Putamen (tissue), 1 donor: ENCODE measurements around the gene NEDD4L.

Experiments used
- DNase-seq: peaks from one replicate; pipeline ENCODE4 v3.0.0-alpha.2; 2016; ENCODE audit warnings: low spot score

Gene NEDD4L

DNA sequence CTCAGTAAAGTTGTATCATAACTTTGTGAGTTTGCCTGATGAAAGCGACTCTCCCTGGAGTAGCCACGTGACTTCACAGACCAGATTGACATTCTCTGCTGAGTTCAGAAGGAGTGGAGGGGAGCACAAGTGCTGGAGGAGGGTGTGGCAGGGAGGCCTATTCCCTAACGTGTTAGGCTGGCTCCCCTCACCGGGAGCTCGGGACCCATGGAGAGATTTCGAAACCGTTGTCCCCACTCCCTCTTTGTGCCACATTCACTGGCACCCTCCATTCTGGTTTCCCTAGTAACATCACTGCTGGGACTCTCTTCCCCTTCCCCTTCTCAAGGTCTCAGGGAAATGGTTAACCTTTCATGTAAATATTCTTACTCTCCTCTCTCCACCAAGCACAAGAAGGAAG lies 304.9 kb downstream of the NEDD4L start:
- no peak for DNase-seq

DNA sequence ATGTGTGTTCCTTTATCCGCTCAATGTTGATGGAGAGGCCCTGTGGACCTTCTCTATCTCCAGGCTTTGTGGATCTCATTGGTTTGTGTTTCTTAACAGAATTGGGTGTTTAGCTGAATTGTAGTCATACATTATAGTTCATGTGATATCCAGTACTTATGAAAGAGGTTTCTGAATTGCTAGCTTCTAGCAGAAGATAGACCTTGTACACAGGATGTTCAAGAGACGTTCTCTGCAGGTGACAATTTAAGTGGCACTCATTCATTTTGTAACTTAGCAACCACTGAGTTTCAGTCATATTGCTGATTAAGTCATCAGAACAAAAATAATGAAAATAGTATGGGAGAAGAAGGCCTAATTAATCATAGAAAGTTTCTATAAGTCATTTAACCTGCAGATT lies 305.6 kb downstream of the NEDD4L start:
- DNase-seq, result peak; percentile 47

DNA sequence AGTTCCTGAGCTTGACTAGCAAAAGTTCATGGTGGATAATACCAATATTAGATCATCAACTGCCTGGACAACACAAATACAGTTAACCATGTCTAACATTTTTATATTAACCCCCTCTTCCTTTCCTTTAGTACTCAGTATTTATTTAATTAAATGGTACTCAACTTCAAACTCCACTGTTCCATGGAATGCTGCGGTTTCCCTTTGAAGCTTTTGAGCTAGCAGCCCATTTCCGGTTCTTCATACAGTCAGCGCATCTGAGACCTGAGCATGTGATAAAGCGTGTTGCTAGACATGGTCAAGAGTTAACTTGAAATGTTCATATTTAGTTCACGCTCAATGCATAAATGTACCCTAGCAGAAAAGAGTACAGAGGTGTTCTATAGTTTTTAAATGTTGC lies 306.5 kb downstream of the NEDD4L start:
- DNase-seq, result no peak

DNA sequence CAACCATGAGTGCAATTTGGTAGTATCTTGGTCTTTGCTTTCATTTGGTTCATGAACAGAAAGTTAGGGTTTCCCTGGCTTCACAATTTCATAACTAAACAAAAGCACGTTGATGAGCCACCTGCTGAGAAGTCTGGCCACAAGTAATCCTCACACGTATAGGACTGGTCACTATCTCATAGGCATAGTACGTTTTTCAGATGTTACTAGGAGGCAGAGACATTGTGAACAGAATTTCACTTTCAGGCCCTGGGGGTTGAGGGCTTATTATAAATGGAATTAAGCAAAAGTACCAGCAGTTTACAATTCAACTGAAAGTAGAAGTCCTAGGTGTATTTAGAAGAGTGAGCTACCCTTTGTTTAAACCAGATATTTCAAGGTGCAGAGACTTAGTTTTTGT lies 307.8 kb downstream of the NEDD4L start:
- DNase-seq, result no peak

DNA sequence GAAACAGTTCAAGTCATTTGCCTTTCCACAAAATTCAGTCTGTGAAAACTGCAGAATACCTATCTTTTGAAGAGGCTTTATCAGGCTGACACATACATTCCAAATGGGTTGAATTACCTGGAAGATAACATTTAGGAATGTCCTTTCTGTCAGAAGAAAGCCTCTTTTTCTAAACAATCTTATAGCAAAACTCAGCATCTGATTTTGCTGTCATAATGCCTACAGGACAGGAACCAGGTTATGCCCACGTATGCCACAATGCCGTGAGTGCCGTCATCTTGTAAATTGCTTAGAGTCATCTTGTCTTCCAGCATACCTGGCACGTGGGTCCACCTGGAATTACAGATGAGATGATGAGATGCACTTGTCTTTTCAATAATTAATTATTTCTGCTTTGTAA lies 309.6 kb downstream of the NEDD4L start:
- no peak for DNase-seq

DNA sequence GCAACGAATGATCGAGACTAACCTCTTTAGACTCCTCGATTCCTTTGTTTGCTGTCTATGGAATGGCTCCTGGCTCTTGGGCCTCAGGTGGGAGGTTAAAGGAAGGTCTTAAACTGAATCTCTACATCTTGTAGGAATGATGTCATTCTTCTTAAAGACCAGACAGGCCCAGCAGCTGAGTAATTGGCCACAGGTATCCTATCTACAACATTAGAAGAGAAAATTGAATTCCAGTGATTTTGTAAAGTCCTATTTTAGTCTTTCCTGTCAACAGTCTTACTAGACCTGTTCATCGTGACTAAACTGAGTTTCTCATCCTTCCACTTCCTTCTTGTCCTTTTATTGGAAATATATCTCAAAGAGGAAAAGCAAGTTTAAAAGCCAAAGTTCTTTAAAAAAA lies 310.0 kb downstream of the NEDD4L start:
- no peak for DNase-seq

DNA sequence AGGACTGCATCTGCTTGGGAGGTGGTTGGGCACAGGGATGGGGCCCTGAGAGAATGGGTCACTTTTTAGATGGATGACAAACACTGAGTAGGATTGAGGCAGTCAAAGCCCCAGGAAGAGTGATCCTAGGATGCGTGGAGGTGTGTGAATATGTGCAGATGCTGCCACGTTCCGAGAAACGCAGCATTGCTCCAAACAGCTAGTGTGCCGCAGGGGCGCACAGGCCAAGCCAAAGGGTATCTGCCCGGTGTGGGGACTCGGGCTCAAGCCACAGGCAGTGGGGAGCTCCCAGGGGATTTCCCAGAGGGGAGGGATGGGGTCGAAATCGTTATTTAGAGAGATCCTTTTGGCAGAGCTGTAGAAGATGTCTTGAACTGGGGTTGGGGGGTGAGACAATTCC lies 310.8 kb downstream of the NEDD4L start:
- DNase-seq, result no peak

DNA sequence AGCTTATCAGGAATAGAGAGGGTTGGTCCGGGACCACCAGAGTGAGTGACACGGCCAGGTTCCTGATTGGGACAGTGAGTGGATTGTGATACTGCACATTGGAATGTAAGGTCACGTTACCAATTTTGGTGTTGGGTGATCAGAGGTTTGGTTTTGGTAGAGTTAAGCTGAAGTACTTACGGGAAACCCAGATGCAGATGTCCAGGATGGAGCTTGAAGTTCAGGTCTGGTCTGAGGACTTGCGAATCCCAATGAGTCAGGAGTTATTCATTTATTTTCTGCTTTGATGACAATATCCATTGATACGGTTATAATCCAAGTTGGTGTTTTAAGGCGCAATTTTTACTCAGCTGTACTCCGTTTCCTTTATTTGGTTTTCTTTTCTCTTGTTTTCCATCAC lies 311.2 kb downstream of the NEDD4L start:
- no peak for DNase-seq

DNA sequence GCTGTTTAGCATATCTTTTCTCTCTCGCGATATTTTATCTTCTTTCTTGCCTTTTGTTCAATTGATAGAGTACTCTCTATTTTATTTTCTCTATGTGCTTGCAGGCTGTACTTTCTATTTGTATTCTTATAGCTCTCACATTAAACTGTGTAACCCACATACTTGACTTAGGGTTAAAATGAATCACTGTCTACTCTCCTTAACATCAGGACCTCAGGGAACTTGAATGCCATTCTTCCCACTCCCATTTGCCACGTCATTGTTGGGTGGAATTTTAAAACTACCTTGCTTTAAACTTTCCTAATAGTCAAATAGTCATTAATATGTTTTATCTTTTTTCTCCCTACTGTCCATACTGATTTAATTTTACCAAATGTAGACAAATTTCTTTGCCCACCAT lies 315.2 kb downstream of the NEDD4L start:
- DNase-seq, result no peak

DNA sequence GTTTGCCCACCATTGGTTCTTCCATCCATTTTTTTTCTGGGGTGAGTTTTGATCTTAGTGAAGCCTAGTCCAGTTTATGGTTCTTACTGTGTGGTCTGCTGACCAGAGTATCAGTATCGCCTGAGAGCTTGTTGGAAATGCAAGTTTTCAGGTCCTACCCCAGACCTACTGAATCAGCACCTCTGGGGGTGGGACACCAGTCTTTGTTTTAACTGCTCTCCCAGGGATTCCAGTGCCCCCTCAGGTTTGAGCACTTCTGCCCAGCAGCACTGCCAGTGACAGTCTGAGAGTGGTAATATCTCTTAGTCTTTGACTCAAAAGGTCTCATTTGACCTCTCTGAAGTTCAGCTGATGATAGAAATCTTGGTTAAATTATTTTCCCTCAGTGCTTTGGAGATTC lies 315.6 kb downstream of the NEDD4L start:
- DNase-seq, result no peak

DNA sequence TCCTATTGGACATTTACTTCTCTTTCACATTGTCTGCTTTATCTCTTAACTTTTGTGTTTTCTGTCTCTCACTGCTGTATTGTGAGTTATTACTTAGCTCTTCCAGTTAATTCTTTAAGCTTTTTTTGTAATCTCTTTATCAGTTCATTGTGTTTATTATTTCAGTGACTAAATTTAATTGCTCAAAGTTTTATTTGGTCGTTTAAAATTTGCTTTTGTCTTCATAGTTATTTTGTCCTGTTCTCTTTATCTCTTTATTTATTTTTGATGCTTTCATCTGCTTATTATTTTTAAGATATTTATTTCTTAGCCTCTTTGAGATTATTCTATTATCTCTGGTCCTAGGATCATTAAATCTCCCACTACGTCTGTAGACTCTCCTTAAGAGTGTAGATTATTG lies 316.3 kb downstream of the NEDD4L start:
- DNase-seq, result no peak

DNA sequence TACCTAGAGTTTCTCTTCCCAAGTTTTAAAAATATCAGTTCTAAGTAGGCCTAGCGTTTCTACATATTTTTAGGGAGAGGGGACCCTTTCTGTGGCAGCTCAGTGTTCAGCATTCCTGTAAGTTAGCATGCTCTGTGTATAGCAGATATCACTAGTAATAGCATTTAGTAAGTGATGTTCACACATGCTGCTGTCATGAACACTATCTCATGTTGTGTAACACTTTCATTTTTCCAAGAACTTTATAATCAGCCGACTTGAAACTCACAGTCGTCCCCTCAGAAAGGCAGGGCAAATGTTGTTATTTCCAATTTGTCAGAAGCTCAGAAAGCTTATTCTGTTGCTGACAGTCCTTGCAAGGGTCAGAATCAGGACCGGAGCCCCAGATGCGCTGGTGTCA lies 317.2 kb downstream of the NEDD4L start:
- no peak for DNase-seq

DNA sequence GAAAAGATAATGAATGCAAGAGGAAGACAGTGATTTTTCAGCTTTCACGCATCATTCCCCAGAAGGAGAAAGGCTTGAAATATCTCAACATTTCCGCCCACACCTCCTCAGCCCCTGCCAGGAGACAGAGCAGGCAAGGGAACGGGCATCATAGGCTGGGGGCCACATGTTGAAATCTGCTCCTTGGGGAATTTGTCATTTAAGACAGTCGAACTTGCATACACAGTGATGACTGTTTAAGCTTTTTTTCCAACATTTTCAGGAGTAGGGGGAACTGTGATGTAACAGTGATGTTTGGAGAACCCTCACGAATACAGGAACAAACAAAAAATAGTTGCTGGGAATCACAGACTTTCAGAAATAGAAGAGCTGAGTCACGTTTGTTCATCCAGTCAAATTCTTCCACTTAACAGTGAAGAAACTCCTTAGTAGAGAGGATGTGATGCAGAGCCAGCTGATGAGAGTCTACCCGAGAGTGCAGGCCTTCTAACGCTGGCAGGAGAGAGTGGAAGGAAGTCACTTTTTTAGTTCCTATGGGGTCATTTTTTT lies 318.1 kb downstream of the NEDD4L start:
- DNase-seq, result peak; percentile 53

DNA sequence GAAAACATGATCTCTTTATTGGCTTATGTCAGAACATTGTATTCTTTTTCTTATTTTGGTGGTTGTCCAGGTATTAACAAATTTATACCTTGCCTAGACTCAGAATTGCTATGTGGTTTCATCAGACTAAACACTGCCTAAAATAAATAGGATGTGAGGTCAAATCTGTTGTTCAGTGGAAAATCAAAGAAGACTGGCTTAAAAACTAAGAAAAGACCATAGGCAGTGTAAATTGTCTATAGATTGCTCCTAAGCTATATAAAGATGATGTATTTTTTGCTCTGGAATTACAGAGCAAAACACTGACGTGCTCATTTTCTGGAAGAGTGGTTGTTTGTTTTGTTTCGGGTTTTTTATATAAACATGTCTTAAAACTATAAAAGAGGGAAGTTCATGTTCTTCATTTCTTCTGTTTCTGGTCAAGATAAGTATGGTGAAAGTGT lies 318.8 kb downstream of the NEDD4L start:
- DNase-seq, result no peak

DNA sequence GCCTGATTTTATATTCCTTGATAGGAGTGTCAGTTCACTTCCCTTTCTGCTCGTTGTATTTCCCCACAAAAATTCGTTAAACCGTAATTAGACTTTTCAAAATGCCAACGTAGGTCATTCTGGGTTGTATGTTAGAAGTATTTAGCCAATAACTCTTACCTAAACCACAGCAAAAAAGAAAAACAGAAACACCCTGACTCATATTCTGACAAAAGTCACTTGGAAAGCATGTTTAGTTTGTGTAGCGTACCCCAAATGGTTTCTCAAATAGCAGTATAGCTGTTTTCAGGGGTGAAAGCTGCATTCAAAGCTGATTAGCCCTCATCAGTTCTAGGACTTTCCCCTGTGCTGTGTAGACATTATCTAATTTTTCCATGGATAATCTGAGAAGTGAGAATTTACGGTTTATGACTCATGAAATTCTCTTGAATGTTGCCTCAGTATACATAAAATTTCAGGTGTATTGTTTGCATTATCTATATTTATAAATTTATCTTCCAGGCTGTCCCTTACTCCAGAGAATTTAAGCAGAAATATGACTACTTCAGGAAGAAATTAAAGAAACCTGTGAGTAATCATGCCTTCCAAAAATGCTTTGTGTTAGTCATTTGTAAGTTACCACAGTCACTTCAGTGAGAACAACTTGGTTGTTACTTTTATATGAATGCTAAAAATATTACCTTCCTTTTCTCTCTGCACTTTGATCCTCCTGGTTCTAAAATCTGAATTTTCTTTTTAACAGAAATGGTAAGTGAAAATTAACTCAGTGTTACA lies 319.9 kb downstream of the NEDD4L start:
- no peak for DNase-seq

DNA sequence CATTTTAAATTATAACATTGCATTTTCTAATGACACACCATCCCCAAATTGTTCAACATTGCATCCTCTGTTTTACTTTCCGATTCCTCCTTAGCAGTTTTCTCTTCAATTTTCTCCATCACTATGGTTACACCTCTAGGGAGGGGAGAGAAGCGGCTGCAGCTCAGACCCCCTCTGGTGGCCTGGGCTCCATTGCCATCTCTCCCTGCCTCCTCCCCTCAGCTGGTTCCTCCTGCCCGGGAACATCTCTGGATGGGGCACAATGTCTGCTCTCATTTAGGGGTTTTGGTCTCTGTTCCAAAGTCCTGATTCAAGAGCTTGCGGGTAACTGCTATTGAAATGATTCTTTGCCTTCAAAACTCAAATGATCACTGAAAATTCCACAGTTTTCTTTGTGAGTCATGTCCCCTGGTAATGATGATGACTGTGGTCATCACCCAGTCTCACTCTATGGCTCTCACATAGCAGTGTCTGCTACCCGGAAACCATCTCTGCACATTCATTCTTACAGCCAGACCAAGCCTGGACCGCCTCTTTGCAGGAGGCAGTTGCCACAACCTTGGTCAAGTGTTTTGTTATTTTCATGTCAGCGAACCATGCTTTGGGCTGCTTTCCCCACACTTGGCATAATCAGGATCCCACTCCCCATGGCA lies 321.0 kb downstream of the NEDD4L start:
- no peak for DNase-seq

DNA sequence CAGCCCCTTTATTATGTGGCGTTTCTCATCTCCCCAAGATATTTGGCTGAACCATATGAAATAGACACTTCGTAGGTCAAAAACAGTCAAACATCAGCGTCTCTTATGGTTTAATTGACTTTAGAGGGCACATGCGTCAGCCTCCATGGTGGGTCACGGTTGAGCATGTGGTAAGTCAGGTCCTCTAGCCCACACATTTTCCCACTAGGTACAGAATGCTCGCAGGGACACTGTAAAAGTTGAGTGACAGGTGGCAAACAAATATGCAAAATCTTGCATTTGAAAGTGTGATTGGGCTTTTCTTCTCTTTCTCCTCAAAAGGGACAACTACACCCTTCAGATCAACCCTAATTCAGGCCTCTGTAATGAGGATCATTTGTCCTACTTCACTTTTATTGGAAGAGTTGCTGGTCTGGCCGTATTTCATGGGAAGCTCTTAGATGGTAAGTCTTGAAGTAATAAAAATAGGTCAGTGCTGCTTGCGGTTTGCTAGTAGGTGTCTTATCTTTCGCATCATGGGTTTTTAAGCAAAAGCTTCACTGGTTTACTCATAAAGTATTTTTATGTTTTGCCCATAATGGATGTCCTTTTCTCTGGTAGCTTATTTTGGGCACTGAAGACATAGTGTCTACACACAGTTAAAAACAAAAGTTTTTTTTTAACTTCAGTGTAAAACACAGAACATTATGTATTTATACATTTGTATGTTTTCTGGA lies 323.6 kb downstream of the NEDD4L start:
- no peak for DNase-seq

DNA sequence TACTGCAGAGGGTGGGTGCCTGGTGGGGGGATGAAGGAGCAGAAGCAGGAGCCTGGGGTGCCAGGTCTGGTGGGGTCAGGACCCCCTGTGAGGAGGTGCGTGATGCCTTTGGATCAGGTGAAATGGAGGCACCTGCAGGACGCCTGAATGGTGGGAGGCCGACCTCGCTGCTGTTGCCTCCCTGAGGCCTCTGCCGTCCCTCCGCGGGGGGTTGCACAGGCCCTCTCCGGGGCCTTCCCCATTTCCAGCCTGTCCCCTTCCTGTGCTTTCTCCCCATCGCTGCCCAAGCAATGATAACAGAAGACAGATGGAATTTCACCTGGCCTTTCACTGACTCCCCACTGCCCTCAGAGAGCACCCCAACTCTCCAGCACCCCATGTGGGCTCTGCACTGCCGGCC lies 325.6 kb downstream of the NEDD4L start:
- DNase-seq, result no peak

DNA sequence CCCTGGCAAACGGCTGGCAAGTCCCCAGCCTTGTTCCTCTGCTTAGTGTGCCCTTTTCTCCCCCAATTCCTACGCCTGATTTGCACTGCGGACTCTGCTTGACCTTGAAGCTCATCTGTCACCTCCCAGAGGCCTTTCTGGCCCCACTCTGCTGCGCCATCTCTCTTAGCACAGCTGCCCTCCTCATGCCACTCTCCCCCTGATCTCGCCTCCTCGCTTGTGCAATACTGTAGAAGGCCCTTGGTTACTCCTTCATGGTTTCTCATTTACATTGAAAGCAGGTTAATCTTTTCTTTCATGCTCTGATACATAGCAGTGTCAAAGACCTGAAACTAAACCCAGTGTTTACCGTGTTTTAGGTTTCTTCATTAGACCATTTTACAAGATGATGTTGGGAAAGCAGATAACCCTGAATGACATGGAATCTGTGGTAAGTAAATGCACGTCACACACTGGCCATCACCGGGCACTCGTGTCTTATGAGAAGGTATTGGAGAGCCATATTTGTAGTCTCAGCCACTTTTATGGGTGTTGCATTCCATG lies 326.1 kb downstream of the NEDD4L start:
- no peak for DNase-seq

DNA sequence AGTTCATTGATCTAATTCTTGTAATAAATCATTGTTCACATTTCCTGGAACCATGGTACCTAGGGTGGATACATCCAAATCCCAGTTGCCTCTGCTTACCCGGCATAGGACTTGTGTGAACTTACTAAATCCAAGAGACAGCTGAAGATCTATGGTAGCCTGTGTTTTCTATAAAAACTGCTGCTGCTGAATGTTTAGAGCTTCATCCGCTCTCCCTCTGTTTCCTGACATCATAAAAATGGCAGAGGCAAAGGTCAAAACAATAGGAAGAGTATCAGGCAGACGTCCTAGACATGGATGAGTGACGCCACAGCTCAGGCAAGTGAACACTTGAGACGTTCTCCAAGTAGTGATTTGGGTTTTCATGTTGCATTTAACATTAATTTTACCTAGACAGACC lies 326.6 kb downstream of the NEDD4L start:
- no peak for DNase-seq

DNA sequence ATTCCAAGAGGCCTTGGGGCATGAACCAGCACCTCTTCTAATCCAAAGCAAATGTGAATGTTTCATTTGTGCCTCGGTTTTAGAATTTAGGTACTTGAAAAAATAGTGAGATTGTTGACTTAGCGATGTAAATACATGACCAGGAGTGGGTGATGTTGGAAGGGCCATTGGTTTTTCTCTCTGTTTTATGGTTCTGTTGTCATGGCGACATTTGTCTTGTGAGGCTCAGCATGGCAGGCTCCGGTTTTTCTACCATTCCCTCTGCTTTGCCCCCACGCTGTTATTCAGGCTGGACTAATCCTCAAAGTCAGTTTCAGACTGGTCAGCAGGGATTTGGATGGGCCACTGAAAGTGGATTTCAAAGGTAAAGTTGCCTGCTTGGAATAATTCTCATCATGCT lies 329.5 kb downstream of the NEDD4L start:
- DNase-seq, result no peak

DNA sequence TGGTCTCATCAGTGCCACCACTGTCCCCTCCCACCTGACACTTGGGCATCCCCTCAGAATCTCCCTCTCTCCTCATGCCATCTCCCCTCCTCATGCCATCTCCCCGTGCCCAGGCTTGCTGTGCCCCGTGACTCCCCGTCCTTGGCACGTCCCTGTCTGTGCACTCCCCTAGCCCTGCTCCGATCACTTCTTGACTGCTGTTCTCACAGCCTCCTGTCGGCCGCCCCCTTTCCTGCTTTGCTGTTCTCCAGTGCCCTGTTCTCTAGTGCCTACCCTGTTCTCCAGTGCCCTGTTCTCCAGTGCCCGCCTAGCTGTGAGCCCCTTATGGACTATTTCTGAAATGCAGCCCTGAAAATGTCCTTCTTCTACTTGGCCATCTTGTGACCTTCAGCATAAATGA lies 331.0 kb downstream of the NEDD4L start:
- no peak for DNase-seq
